Upper lobe of left lung (tissue), 4 donors: ENCODE measurements around the gene ADCY6.

Experiments
- POLR2AphosphoS5 ChIP-seq, 2 donors: sonication (generic); formaldehyde crosslinking; IDR thresholded peaks; one replicate each; pipeline ENCODE4 v1.5.1; 2017; ENCODE audit warnings: antibody characterized with exemption in 2 of 2
- TF ChIP-seq, protein P1 (sequence below), 6 experiments: fragments of 450-650 bp in 4 of 6; fragments of 200-600 bp in 2 of 6; sonication (generic) in 2 of 6; IDR thresholded peaks; one replicate each; pipeline ENCODE4 v1.5.1; 2016 to 2019; ENCODE audit warnings: antibody characterized with exemption in 6 of 6

DNA sequence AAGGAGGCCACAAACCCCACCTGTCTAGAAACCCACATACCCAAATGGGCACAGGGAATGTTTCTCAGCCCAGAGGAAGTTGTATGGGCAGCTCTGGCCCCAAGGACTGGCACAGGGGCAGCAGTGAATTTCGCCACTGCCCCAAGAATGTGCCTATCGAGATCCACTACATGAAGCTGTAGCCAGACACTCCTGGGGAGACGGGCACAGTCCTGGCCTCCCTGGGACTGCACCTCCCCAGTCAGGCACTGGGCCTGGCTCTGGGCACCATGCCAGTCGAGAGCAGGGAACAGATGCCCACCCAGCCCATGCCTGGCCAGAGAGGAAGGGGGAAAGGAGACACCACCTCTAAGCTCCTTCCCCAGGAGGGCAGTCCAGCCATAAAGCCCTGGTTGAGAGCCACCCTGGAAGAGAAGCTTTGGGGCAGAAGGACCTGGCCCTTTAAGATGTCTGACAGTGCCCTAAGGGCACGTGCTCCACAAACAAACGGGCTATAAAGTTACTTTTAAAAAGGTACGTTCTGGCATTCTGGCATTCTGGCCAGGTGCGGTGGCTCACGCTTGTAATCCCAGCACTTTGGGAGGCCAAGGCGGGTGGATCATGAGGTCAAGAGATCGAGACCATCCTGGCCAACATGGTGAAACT lies 8.4 kb downstream of the ADCY6 start:
- TF ChIP-seq, protein P1, sequence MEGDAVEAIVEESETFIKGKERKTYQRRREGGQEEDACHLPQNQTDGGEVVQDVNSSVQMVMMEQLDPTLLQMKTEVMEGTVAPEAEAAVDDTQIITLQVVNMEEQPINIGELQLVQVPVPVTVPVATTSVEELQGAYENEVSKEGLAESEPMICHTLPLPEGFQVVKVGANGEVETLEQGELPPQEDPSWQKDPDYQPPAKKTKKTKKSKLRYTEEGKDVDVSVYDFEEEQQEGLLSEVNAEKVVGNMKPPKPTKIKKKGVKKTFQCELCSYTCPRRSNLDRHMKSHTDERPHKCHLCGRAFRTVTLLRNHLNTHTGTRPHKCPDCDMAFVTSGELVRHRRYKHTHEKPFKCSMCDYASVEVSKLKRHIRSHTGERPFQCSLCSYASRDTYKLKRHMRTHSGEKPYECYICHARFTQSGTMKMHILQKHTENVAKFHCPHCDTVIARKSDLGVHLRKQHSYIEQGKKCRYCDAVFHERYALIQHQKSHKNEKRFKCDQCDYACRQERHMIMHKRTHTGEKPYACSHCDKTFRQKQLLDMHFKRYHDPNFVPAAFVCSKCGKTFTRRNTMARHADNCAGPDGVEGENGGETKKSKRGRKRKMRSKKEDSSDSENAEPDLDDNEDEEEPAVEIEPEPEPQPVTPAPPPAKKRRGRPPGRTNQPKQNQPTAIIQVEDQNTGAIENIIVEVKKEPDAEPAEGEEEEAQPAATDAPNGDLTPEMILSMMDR (IDR thresholded peaks at IDR 0.05), result no peak
- TF ChIP-seq POLR2AphosphoS5 (IDR thresholded peaks at IDR 0.05), result no peak
